Amniotic epithelial cell (primary cell): ENCODE results near the gene ZNF25.
"Not testable (repeated sequence)": the region's sequence is repeated elsewhere in the genome, so short reads cannot be mapped to it uniquely, and the experiment has no call there.

ENCODE experiments used
- DNase-seq: peaks from one replicate; pipeline ENCODE4 v3.0.0-alpha.2; 2010; ENCODE audit warnings: low read depth

ZNF25 gene

GRCh38 chr10:37947526-37947925 is 28.9 kb downstream of the ZNF25 start:
- no peak for DNase-seq

- no peak for DNase-seq
These were observed 38.6 kb downstream of the ZNF25 start for GRCh38 chr10:37937864-37938263.

GRCh38 chr10:37934791-37935190 is 41.7 kb downstream of the ZNF25 start:
- DNase-seq: no peak

- no peak for DNase-seq
These were observed 46.0 kb downstream of the ZNF25 start for GRCh38 chr10:37930423-37930822.

GRCh38 chr10:37908165-37908564 is 68.3 kb downstream of the ZNF25 start:
- DNase-seq: not testable (repeated sequence)

GRCh38 chr10:37906382-37906781 is 70.1 kb downstream of the ZNF25 start:
- DNase-seq: no peak
